ENCODE data around the gene INAFM2. TPM values are rescaled to one million over a fixed set of nuclear protein-coding genes. Genes with fewer than 3 reads are reported as not detected.

The INAFM2 gene
- total and polyA plus RNA-seq, 2 of the 4 experiments (the other 2 are of a cell fraction), result 10.4 to 14.0 TPM

GRCh38 chr15:40347559-40348473, 24.3 kb downstream of the INAFM2 start (continued):
- no peak for TF ChIP-seq SMC3 (IDR thresholded peaks at IDR 0.05; ENCODE audit: low read depth, low read length)
- no peak for TF ChIP-seq CTCF (conservative IDR thresholded peaks at IDR 0.05; ENCODE audit: low read depth, low read length)
- no peak for TF ChIP-seq CEBPB (IDR thresholded peaks at IDR 0.05; ENCODE audit: low read depth, low read length)
